ENCODE results near the gene SNTG2. TPM values are rescaled to one million over a fixed set of nuclear protein-coding genes. Genes with fewer than 3 reads are reported as not detected.

Gene SNTG2
- total and polyA plus RNA-seq, 10 donors: 1.9 to 59.4 (median 18.3) TPM

- Histone ChIP-seq H3K9me3 (peaks cover 0 to 10% (median 2%) of the 10 kb centered on the region in 8 donors), H3K4me3 (no peak overlapping the region), H3K27me3 (replicated peaks in 1 of 7) (no peaks in the 10 kb centered on the region), H3K27ac (no peak overlapping the region), H3K36me3 (no peaks in the 10 kb centered on the region), H3K4me1 (no peaks in the 10 kb centered on the region)
- TF ChIP-seq POLR2AphosphoS5 (IDR thresholded peaks at IDR 0.05) (no peak), CTCF (IDR thresholded peaks at IDR 0.05 in 8 of 11, conservative IDR thresholded peaks at IDR 0.05 in 3 of 11) (no peak), POLR2A (IDR thresholded peaks at IDR 0.05) (no peak)
- no peak for DNase-seq
- intact Hi-C loops (cut with DNase I; ENCODE audit: low total_unique reads): no loop called here
- 87 to 97% (median 91%) methylated on average over 8 of the region's 8 CpGs for WGBS, 5 donors
Observed at GRCh38 chr2:1068241-1068640, 117.6 kb downstream of the SNTG2 start.

- Histone ChIP-seq H3K9me3 (peaks cover 0 to 10% (median 2%) of the 10 kb centered on the region in 8 donors), H3K27ac (no peak overlapping the region), H3K36me3 (no peaks in the 10 kb centered on the region), H3K4me3 (no peak overlapping the region), H3K27me3 (replicated peaks in 1 of 7) (no peaks in the 10 kb centered on the region), H3K4me1 (no peaks in the 10 kb centered on the region)
- 41 to 72% (median 65%) methylated on average over 7 of the region's 7 CpGs for WGBS, 5 donors
- no peak for DNase-seq
- intact Hi-C loops (cut with DNase I; ENCODE audit: low total_unique reads): no loop called here
- TF ChIP-seq CTCF (IDR thresholded peaks at IDR 0.05 in 8 of 11, conservative IDR thresholded peaks at IDR 0.05 in 3 of 11): no peak
- TF ChIP-seq POLR2AphosphoS5 (IDR thresholded peaks at IDR 0.05): no peak
- no peak for TF ChIP-seq POLR2A (IDR thresholded peaks at IDR 0.05)
Observed at GRCh38 chr2:1068822-1069221, 118.2 kb downstream of the SNTG2 start.

GRCh38 chr2:1069847-1070246, 119.2 kb downstream of the SNTG2 start:
- Histone ChIP-seq H3K36me3 (no peaks in the 10 kb centered on the region), H3K4me1 (no peaks in the 10 kb centered on the region), H3K9me3 (peaks cover 0 to 10% (median 2%) of the 10 kb centered on the region in 8 donors), H3K27ac (no peak overlapping the region), H3K27me3 (replicated peaks in 1 of 7) (no peaks in the 10 kb centered on the region), H3K4me3 (no peak overlapping the region)
- WGBS, 5 donors: 87 to 88% (median 88%) methylated on average over 15 of the region's 15 CpGs
- TF ChIP-seq POLR2A (IDR thresholded peaks at IDR 0.05) (no peak), CTCF (IDR thresholded peaks at IDR 0.05 in 8 of 11, conservative IDR thresholded peaks at IDR 0.05 in 3 of 11) (no peak), POLR2AphosphoS5 (IDR thresholded peaks at IDR 0.05) (no peak)
- DNase-seq: no peak
- intact Hi-C loops (cut with DNase I; ENCODE audit: low total_unique reads): no loop called here

- DNase-seq: no peak
- Histone ChIP-seq H3K9me3 (peaks cover 0 to 10% (median 2%) of the 10 kb centered on the region in 8 donors), H3K36me3 (no peaks in the 10 kb centered on the region), H3K4me3 (no peak overlapping the region), H3K4me1 (no peaks in the 10 kb centered on the region), H3K27ac (no peak overlapping the region), H3K27me3 (replicated peaks in 1 of 7) (no peaks in the 10 kb centered on the region)
- WGBS, 5 donors: 84 to 94% (median 92%) methylated on average over 7 of the region's 7 CpGs
- intact Hi-C loops (cut with DNase I; ENCODE audit: low total_unique reads): no loop called here
- no peak for TF ChIP-seq POLR2AphosphoS5 (IDR thresholded peaks at IDR 0.05)
- TF ChIP-seq CTCF (IDR thresholded peaks at IDR 0.05 in 8 of 11, conservative IDR thresholded peaks at IDR 0.05 in 3 of 11): no peak
- no peak for TF ChIP-seq POLR2A (IDR thresholded peaks at IDR 0.05)
Observed at GRCh38 chr2:1070601-1071000, 120.0 kb downstream of the SNTG2 start.

Measured in spleen (tissue), 11 donors.